Spleen (tissue), 11 donors: Measurements from ENCODE around the gene SBNO1. TPM values are rescaled to one million over a fixed set of nuclear protein-coding genes. Genes with fewer than 3 reads are reported as not detected.

ENCODE experiments used
- DNase-seq: peaks from one replicate; pipeline ENCODE4 v3.0.0-alpha.2; 2020
- H3K27ac ChIP-seq, 8 donors: fragments of 200-600 bp; sonication (generic) in 7 of 8; 1 replicate in 4 of 8; 2 replicates in 4 of 8; pipeline versions ENCODE4 v1.5.0 to v1.8.0; 2016 to 2021; ENCODE audit warnings: inconsistent platforms in 4 of 8, mild to moderate bottlenecking in 4 of 8, moderate library complexity in 1 of 8
- H3K27me3 ChIP-seq, 7 donors: fragments of 200-600 bp; sonication (generic) in 6 of 7; replicated peaks in 1 of 7; 1 replicate in 4 of 7; 2 replicates in 3 of 7; pipeline versions ENCODE4 v1.5.0 to v1.8.0; 2016 to 2021; ENCODE audit warnings: inconsistent platforms in 3 of 7, mild to moderate bottlenecking in 1 of 7
- H3K36me3 ChIP-seq, 6 donors: fragments of 200-600 bp; sonication (generic) in 5 of 6; 1 replicate in 4 of 6; 2 replicates in 2 of 6; pipeline versions ENCODE4 v1.5.0 to v1.8.0; 2016 to 2021; ENCODE audit warnings: inconsistent platforms in 2 of 6
- H3K4me1 ChIP-seq, 6 donors: fragments of 200-600 bp; sonication (generic) in 5 of 6; 1 replicate in 3 of 6; 2 replicates in 3 of 6; pipeline versions ENCODE4 v1.5.0 to v1.8.0; 2016 to 2021; ENCODE audit warnings: inconsistent platforms in 3 of 6
- H3K4me3 ChIP-seq, 8 donors: fragments of 200-600 bp; sonication (generic) in 7 of 8; 1 replicate in 4 of 8; 2 replicates in 4 of 8; pipeline versions ENCODE4 v1.5.0 to v1.8.0; 2016 to 2021; ENCODE audit warnings: inconsistent platforms in 4 of 8, mild to moderate bottlenecking in 4 of 8, moderate library complexity in 2 of 8
- H3K9me3 ChIP-seq, 8 donors: fragments of 200-600 bp; sonication (generic) in 7 of 8; 1 replicate in 4 of 8; 2 replicates in 4 of 8; pipeline versions ENCODE4 v1.5.0 to v1.8.0; 2016 to 2021; ENCODE audit warnings: inconsistent platforms in 4 of 8
- CTCF ChIP-seq, 11 experiments: fragments of 200-600 bp in 7 of 11; fragments of 450-650 bp in 4 of 11; sonication (generic) in 4 of 11; IDR thresholded peaks in 8 of 11; conservative IDR thresholded peaks in 3 of 11; 1 replicate in 7 of 11; 2 replicates in 4 of 11; pipeline versions ENCODE4 v1.4.0 to v1.8.0; 2016 to 2021; ENCODE audit warnings: antibody characterized with exemption in 11 of 11, inconsistent platforms in 4 of 11, mild to moderate bottlenecking in 1 of 11
- POLR2A ChIP-seq, 3 donors: fragments of 450-650 bp; IDR thresholded peaks; one replicate each; pipeline ENCODE4 v1.5.1; 2017; ENCODE audit warnings: antibody characterized with exemption in 3 of 3, mild to moderate bottlenecking in 1 of 3
- POLR2AphosphoS5 ChIP-seq, 3 donors: sonication (generic); formaldehyde crosslinking; IDR thresholded peaks; one replicate each; pipeline ENCODE4 v1.5.1; 2017; ENCODE audit warnings: antibody characterized with exemption in 3 of 3
- WGBS, 5 donors: extraction: QIAGEN DNeasy Blood & Tissue Kit in 3 of 5; methylation state at CpG; one replicate each; pipeline versions ENCODE4 v1.1.5 to v1.1.7; 2013 to 2018; 5-methylcytosine and 5-hydroxymethylcytosine counted together
- intact Hi-C: fragments of 100-400 bp; cut with DNase I; formaldehyde crosslinking; loops from one replicate; pipeline ENCODE4 v1.15.0; 2023; ENCODE audit warnings: low total_unique reads
- polyA plus RNA-seq, 3 donors: library from polyadenylated mRNA; stranded (reverse); fragments of 200-250 nt; gene quantifications; one replicate each; pipeline ENCODE4 v1.2.1, GENCODE V29; 2013
- total RNA-seq, 7 donors: library from RNA; depleted of rRNA in 3 of 7; stranded (reverse); fragments of >200 nt in 3 of 7; fragmentation: NEBNext Ultra II Directional in 4 of 7; extraction: Animal tissue kit (Norgen Biotek cat#: 25700) in 4 of 7; gene quantifications; one replicate each; pipeline versions ENCODE4 v1.1.0 to v1.2.1, GENCODE V29; 2016 to 2021
- donor health status: healthy with polysubstance abuse.
- donor health status: DM: no; HTN: no; CAD: no; lungs with moderate emphysema.
- donor health status: DM: no; HTN: no; CAD: no.
- donor health status: Bipolar disorder and iron deficiency.
- donor health status: healthy.
- donor health status: DM: no; HTN: no; CAD: no.
- donor health status: DM: yes; HTN: yes; CAD: no.

The SBNO1 gene
- total and polyA plus RNA-seq, 10 donors = 4.1 to 35.0 (median 28.9) TPM

DNA sequence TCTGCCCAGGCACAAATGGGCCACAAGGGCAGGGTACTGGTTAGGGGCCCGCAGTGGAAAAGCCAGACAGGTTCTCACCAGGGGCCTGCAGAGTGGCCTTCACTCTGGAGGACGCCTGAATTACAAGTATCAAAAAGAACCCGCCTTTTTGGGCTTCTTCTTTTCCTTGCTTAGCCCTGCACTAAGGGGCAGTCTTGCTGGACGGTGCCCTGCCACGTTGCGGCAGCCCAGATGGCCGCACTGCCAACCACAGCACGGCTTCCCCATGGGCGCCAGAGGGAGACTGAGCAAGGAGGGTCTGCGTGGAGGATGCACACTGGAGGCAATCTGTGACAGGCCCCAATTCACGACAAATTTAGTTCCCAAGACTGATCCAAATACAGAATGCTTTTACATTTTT lies 74.7 kb downstream of the SBNO1 start:
- no peak overlapping the region for H3K4me3 ChIP-seq
- 91 to 98% (median 95%) methylated on average over 10 to 11 of the region's 11 CpGs for WGBS, 5 donors

DNA sequence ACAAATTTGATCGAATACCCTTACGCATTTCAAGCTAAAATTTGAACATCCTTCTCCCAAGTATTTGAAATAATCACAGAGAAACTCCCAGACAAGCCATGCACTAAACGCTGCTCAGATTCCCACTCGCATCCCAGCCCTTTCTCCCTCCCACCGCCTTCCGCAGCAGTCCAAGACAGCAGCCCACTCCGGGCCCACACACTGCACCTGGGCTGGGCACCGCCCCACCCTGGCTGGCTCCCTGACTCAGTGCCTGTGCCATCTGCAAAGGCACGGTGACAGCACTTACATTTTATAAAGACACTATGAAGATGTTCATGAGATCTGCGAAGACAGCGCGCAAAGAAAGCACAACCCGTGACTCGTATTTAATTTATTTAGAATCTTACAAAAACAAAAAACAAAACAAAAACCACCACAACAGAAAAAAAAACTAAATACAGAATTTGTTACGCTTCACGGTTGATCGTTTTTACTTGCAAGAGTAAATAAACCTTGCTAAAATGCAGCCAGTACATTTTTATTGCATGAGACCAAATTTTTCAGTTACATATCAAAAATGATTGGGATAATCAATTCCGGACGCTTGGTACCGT lies 75.8 kb downstream of the SBNO1 start:
- DNase-seq = no peak
- Histone ChIP-seq H3K36me3 (peaks cover 0 to 59% (median 27%) of the 10 kb centered on the region in 6 donors), H3K27me3 (no peaks in the 10 kb centered on the region), H3K4me1 (no peaks in the 10 kb centered on the region), H3K27ac (no peak overlapping the region), H3K4me3 (no peak overlapping the region), H3K9me3 (no peaks in the 10 kb centered on the region)
- WGBS, 5 donors = 96 to 98% (median 96%) methylated on average over 20 of the region's 20 CpGs
- TF ChIP-seq CTCF (IDR thresholded peaks at IDR 0.05 in 8 of 11, conservative IDR thresholded peaks at IDR 0.05 in 3 of 11) (no peak), POLR2AphosphoS5 (IDR thresholded peaks at IDR 0.05) (peak in 2 of 3 donors; percentile 26 to 63)
- intact Hi-C loops = no loop called here

More for the DNA sequence above, 74.7 kb downstream of the SBNO1 start:
- no peaks in the 10 kb centered on the region for H3K4me1 ChIP-seq
- TF ChIP-seq POLR2AphosphoS5 (IDR thresholded peaks at IDR 0.05) (peak in 1 of 3 donors; percentile 45), POLR2A (IDR thresholded peaks at IDR 0.05) (no peak)
- no peak for DNase-seq
- H3K27me3 ChIP-seq = no peaks in the 10 kb centered on the region
- H3K36me3 ChIP-seq = peaks cover 0 to 69% (median 36%) of the 10 kb centered on the region in 6 donors
- intact Hi-C loops = no loop called here
- H3K27ac ChIP-seq = no peak overlapping the region
- no peaks in the 10 kb centered on the region for H3K9me3 ChIP-seq

DNA sequence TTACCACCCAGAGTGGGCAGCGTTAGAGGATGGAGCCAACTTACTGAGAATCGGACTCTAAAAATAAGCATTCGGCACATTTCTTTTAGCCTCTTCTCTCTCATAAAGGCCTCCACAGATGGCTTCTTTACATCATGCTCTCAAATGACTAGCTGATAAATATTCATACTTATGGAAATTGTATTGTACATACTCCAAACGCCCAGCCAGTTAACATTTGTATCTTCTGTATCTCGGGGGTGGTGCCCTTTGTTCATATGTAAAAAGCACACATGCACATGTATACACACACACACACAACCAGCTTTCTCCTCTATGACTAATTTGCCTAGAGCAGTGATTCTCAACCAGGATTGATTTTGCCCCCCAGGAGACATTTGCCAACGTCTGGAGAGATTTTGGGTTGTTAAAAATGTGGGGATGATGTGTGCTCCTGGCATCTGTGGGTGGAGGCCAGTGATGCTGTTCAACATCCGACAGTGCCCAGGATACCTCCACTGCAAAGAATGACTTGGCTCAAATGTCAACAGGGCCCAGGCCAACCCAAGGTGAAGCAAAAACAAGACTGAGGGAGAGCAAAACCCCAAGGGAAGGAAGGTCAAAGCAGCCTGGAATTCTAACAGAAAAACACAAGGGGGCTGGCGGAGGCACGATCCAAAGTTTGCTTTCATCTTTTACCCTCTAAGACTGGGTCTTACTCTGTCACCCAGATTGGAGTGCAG lies 77.8 kb downstream of the SBNO1 start:
- Histone ChIP-seq H3K27me3 (no peaks in the 10 kb centered on the region), H3K4me3 (no peak overlapping the region), H3K9me3 (no peaks in the 10 kb centered on the region), H3K36me3 (peaks cover 0 to 38% (median 14%) of the 10 kb centered on the region in 6 donors), H3K27ac (no peak overlapping the region), H3K4me1 (no peaks in the 10 kb centered on the region)
- no peak for TF ChIP-seq POLR2A (IDR thresholded peaks at IDR 0.05)
- TF ChIP-seq POLR2AphosphoS5 (IDR thresholded peaks at IDR 0.05) = no peak
- no peak for TF ChIP-seq CTCF (IDR thresholded peaks at IDR 0.05 in 8 of 11, conservative IDR thresholded peaks at IDR 0.05 in 3 of 11)
- 74 to 88% (median 79%) methylated on average over 9 of the region's 9 CpGs for WGBS, 5 donors
- intact Hi-C loops = no loop called here
- DNase-seq = no peak

- intact Hi-C loops = no loop called here
- no peak overlapping the region for H3K4me3 ChIP-seq
- H3K4me1 ChIP-seq = no peaks in the 10 kb centered on the region
- DNase-seq = no peak
- no peaks in the 10 kb centered on the region for H3K9me3 ChIP-seq
- TF ChIP-seq POLR2A (IDR thresholded peaks at IDR 0.05) = no peak
- no peak for TF ChIP-seq POLR2AphosphoS5 (IDR thresholded peaks at IDR 0.05)
- TF ChIP-seq CTCF (IDR thresholded peaks at IDR 0.05 in 8 of 11, conservative IDR thresholded peaks at IDR 0.05 in 3 of 11) = no peak
- 89 to 98% (median 97%) methylated on average over 4 of the region's 4 CpGs for WGBS, 5 donors
- no peaks in the 10 kb centered on the region for H3K27me3 ChIP-seq
- H3K27ac ChIP-seq = no peak overlapping the region
- H3K36me3 ChIP-seq = peaks cover 0 to 17% (median 5%) of the 10 kb centered on the region in 6 donors
Measured at GRCh38 chr12:123284669-123285068, 80.0 kb downstream of the SBNO1 start.
